ENCODE data around the gene SMARCE1.

GRCh38 chr17:40637931-40638330 is 9.7 kb downstream of the SMARCE1 start:
- TF ChIP-seq POLR2A (IDR thresholded peaks at IDR 0.05) (no peak), CTCF (IDR thresholded peaks at IDR 0.05) (no peak)
